ENCODE data around the gene ASCC3. TPM values are rescaled to one million over a fixed set of nuclear protein-coding genes. Genes with fewer than 3 reads are reported as not detected.

ASCC3 gene
- total and polyA plus RNA-seq, 2 of the 4 experiments (the other 2 are of a cell fraction) = 25.8 to 104 TPM

DNA sequence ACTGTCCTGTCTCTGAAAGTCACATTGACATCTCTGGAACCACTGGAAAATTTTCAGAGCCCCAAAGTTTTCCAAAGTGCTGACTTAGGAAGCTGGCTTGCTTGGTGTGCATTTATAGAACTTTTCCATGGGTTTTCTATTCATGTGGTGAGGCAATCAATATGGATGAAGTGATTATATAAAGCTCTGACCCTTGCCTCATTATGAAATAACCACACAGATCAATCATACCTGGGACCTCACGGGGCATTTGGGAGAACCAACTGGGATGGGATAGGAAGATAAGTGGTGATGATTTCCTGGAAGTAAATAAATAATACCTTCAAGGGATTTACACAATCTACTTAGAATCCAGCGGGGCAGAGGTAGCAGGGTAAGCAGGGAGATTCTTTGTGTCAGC lies 393.5 kb downstream of the ASCC3 start:
- H3K4me1 ChIP-seq (ENCODE audit: control insufficient read depth, insufficient read depth, low read length) = no peaks in the 10 kb centered on the region
- no peak overlapping the region for H3K23ac ChIP-seq (ENCODE audit: low read depth, low read length)
- no peaks in the 10 kb centered on the region; the same call in 1 of the 2 replicates for H3K9me1 ChIP-seq (ENCODE audit: insufficient read depth, low read length)
- H4K8ac ChIP-seq (ENCODE audit: low read depth in 2 of 2, low read length in 2 of 2) = no peak overlapping the region
- ChIA-PET CTCF (no interaction called here), POLR2A (ENCODE audit: unreplicated experiment) (no interaction called here)
- ATAC-seq (ENCODE audit: low read depth) = no peak
- H3K4me2 ChIP-seq (ENCODE audit: low read depth, low read length) = no peak overlapping the region
- no peak for DNase-seq
- H3K9me3 ChIP-seq (ENCODE audit: control insufficient read depth, insufficient read depth, low read length) = no peaks in the 10 kb centered on the region
- no peak overlapping the region for H4K5ac ChIP-seq (ENCODE audit: low read depth, low read length)
- no peaks in the 10 kb centered on the region for H4K20me1 ChIP-seq (ENCODE audit: insufficient read depth, low read length)
- no peak overlapping the region for H2AK9ac ChIP-seq (replicated peaks; ENCODE audit: low read depth, low read length, poor library complexity)
- H3K4ac ChIP-seq (ENCODE audit: low read depth, low read length) = no peak overlapping the region
- H2BK120ac ChIP-seq (ENCODE audit: low read depth, low read length) = no peak overlapping the region
- no peak overlapping the region for H3K27ac ChIP-seq (ENCODE audit: insufficient read depth, low read length)
- peaks cover 35% of the 10 kb centered on the region for H3K27me3 ChIP-seq (ENCODE audit: control insufficient read depth, insufficient read depth, low read length)
- H2BK20ac ChIP-seq (ENCODE audit: low read depth, low read length) = no peak overlapping the region
- no peak overlapping the region for H3K4me3 ChIP-seq (ENCODE audit: insufficient read depth, low read depth, low read length)
- H3K56ac ChIP-seq (ENCODE audit: extremely low read depth, insufficient read depth, low read length) = no peak overlapping the region
- H2AFZ ChIP-seq (replicated peaks; ENCODE audit: low read length, poor library complexity) = no peak overlapping the region
- H3K36me3 ChIP-seq (ENCODE audit: control insufficient read depth, insufficient read depth, low read length) = no peaks in the 10 kb centered on the region
- H3K14ac ChIP-seq (replicated peaks; ENCODE audit: low read depth, low read length) = no peak overlapping the region
- H2BK5ac ChIP-seq (ENCODE audit: low read depth, low read length, poor library complexity, severe bottlenecking) = no peak overlapping the region
- in situ Hi-C loops (cut with MboI; ENCODE audit: low sequenced_read_pairs) (loop anchor here (10.0 to 25.0 kb wide), 2 partner anchors 473 to 625 kb away; no protein-coding TSS in a partner anchor), intact Hi-C loops (cut with micrococcal nuclease) (no loop called here), dilution Hi-C loops (cut with HindIII; ENCODE audit: low sequenced_read_pairs, unreplicated experiment) (no loop called here)
- H2AK5ac ChIP-seq (ENCODE audit: low read depth, low read length) = no peak overlapping the region
- no TSS peak for BruUV-seq (replicated peaks)
- no peak overlapping the region for H3K18ac ChIP-seq (ENCODE audit: low read depth, low read length)
- no peak overlapping the region for H4K91ac ChIP-seq (ENCODE audit: insufficient read depth, low read depth, low read length)
- H3K9ac ChIP-seq (ENCODE audit: low read depth, low read length) = no peak overlapping the region
- no peak overlapping the region for H2BK15ac ChIP-seq (ENCODE audit: low read depth, low read length)
- TF ChIP-seq CHD1 (IDR thresholded peaks at IDR 0.05; ENCODE audit: low read depth, low read length) (no peak), POLR2A (IDR thresholded peaks at IDR 0.05; ENCODE audit: low read depth, low read length) (no peak), SMC3 (IDR thresholded peaks at IDR 0.05; ENCODE audit: low read depth, low read length) (no peak), RCOR1 (IDR thresholded peaks at IDR 0.05; ENCODE audit: insufficient replicate concordance, low read length) (no peak), BHLHE40 (IDR thresholded peaks at IDR 0.05; ENCODE audit: low read depth, low read length) (no peak), MXI1 (IDR thresholded peaks at IDR 0.05; ENCODE audit: borderline replicate concordance, low read depth, low read length) (no peak), MAFK (IDR thresholded peaks at IDR 0.05; ENCODE audit: low read depth, low read length) (no peak), RFX5 (IDR thresholded peaks at IDR 0.05; ENCODE audit: low read depth, low read length) (no peak), NFE2L2 (IDR thresholded peaks at IDR 0.05; ENCODE audit: low read depth, low read length) (no peak), MAZ (IDR thresholded peaks at IDR 0.05; ENCODE audit: borderline replicate concordance, low read depth, low read length) (no peak), RAD21 (IDR thresholded peaks at IDR 0.05; ENCODE audit: low read length) (no peak), CEBPB (IDR thresholded peaks at IDR 0.05; ENCODE audit: low read depth, low read length) (no peak), FOS (IDR thresholded peaks at IDR 0.05; ENCODE audit: low read depth, low read length) (no peak)
- TF ChIP-seq, protein P1, sequence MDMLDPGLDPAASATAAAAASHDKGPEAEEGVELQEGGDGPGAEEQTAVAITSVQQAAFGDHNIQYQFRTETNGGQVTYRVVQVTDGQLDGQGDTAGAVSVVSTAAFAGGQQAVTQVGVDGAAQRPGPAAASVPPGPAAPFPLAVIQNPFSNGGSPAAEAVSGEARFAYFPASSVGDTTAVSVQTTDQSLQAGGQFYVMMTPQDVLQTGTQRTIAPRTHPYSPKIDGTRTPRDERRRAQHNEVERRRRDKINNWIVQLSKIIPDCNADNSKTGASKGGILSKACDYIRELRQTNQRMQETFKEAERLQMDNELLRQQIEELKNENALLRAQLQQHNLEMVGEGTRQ (IDR thresholded peaks at IDR 0.05; ENCODE audit: low read depth, low read length) = no peak
- TF ChIP-seq, protein P2, sequence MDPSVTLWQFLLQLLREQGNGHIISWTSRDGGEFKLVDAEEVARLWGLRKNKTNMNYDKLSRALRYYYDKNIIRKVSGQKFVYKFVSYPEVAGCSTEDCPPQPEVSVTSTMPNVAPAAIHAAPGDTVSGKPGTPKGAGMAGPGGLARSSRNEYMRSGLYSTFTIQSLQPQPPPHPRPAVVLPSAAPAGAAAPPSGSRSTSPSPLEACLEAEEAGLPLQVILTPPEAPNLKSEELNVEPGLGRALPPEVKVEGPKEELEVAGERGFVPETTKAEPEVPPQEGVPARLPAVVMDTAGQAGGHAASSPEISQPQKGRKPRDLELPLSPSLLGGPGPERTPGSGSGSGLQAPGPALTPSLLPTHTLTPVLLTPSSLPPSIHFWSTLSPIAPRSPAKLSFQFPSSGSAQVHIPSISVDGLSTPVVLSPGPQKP (IDR thresholded peaks at IDR 0.05; ENCODE audit: borderline replicate concordance, low read depth, low read length) = no peak
- TF ChIP-seq, protein P3, sequence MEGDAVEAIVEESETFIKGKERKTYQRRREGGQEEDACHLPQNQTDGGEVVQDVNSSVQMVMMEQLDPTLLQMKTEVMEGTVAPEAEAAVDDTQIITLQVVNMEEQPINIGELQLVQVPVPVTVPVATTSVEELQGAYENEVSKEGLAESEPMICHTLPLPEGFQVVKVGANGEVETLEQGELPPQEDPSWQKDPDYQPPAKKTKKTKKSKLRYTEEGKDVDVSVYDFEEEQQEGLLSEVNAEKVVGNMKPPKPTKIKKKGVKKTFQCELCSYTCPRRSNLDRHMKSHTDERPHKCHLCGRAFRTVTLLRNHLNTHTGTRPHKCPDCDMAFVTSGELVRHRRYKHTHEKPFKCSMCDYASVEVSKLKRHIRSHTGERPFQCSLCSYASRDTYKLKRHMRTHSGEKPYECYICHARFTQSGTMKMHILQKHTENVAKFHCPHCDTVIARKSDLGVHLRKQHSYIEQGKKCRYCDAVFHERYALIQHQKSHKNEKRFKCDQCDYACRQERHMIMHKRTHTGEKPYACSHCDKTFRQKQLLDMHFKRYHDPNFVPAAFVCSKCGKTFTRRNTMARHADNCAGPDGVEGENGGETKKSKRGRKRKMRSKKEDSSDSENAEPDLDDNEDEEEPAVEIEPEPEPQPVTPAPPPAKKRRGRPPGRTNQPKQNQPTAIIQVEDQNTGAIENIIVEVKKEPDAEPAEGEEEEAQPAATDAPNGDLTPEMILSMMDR (conservative IDR thresholded peaks at IDR 0.05; ENCODE audit: low read depth, low read length) = no peak
- no peaks in the 10 kb centered on the region for H3K79me1 ChIP-seq (ENCODE audit: low read depth in 1 of 2, low read length in 2 of 2)
- no CpG with 5 or more reads among the region's 2 CpGs for WGBS, 2 experiments (ENCODE audit: extremely low coverage in 2 of 2, insufficient read length in 1 of 2)
